ENCODE data around the gene TMED5. TPM values are rescaled to one million over a fixed set of nuclear protein-coding genes. Genes with fewer than 3 reads are reported as not detected.

Gene TMED5
- total and polyA plus RNA-seq, 4 donors = 15.1 to 132 (median 56.4) TPM

GRCh38 chr1:93129507-93130099 is 50.6 kb downstream of the TMED5 start:
- peaks cover 0 to 5% (median 0%) of the 10 kb centered on the region in 5 donors for H3K4me1 ChIP-seq (ENCODE audit: control insufficient read depth in 5 of 5, insufficient read depth in 5 of 5, low read length in 5 of 5)
- H3K27me3 ChIP-seq (ENCODE audit: control insufficient read depth in 3 of 3, insufficient read depth in 3 of 3, low read length in 2 of 3) = no peaks in the 10 kb centered on the region
- no peak overlapping the region for H3K4me3 ChIP-seq
- H3K9me3 ChIP-seq (ENCODE audit: control insufficient read depth in 4 of 4, insufficient read depth in 3 of 4, low read length in 3 of 4) = no peaks in the 10 kb centered on the region
- no peak for ATAC-seq (ENCODE audit: insufficient read depth, low FRiP score)
- no peak overlapping the region for H3K27ac ChIP-seq (ENCODE audit: low read depth in 1 of 2, low read length in 1 of 2)
- H3K9ac ChIP-seq (ENCODE audit: insufficient read depth in 1 of 2, low read length in 2 of 2) = no peak overlapping the region
- DNase-seq = no peak
- TF ChIP-seq, protein P1, sequence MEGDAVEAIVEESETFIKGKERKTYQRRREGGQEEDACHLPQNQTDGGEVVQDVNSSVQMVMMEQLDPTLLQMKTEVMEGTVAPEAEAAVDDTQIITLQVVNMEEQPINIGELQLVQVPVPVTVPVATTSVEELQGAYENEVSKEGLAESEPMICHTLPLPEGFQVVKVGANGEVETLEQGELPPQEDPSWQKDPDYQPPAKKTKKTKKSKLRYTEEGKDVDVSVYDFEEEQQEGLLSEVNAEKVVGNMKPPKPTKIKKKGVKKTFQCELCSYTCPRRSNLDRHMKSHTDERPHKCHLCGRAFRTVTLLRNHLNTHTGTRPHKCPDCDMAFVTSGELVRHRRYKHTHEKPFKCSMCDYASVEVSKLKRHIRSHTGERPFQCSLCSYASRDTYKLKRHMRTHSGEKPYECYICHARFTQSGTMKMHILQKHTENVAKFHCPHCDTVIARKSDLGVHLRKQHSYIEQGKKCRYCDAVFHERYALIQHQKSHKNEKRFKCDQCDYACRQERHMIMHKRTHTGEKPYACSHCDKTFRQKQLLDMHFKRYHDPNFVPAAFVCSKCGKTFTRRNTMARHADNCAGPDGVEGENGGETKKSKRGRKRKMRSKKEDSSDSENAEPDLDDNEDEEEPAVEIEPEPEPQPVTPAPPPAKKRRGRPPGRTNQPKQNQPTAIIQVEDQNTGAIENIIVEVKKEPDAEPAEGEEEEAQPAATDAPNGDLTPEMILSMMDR (IDR thresholded peaks at IDR 0.05; ENCODE audit: control extremely low read depth, extremely low read depth) = no peak
- H3K36me3 ChIP-seq (ENCODE audit: control insufficient read depth in 4 of 4, insufficient read depth in 4 of 4, low read length in 4 of 4) = peaks cover 2 to 21% (median 9%) of the 10 kb centered on the region in 4 donors

DNA sequence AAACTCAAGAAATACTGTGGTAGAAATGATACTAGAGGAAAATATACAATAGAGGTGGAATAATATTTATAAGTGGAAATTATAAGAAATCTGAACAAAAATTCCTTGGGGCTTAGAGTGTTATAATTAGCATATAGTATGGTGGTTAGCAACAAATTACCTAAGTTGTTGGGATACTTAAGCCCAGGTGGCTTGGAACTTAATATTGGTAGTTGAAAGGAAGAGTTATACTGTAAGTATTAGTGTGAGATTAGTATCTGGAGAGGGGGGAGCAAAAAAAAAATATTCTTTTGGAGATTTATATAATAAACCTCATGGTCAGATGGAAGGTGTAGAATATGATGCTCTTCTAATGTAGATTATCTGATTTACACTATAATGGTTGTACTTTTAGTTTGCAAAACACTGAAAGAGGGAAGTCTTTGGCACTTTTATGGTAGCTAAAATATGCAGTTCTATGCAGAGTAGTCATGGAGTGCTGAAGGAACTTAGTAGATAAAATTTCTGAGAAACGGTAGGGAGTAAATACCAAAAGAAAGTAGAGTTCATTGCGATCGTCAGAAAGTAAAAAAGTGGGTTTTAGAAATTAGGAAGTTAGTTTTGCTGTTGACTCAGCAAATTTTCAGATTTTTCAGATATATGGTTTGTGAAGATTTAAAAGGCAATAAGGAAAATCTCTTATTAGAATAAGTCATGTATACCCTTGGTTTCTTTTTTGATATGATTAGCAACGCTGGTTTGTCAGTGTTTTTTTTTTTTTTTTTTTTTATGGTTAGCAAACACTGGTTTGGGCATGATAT is 55.5 kb downstream of the TMED5 start:
- Histone ChIP-seq H3K9ac (ENCODE audit: insufficient read depth in 1 of 2, low read length in 2 of 2) (no peak overlapping the region), H3K4me3 (no peak overlapping the region), H3K36me3 (ENCODE audit: control insufficient read depth in 4 of 4, insufficient read depth in 4 of 4, low read length in 4 of 4) (peaks cover 2 to 15% (median 3%) of the 10 kb centered on the region in 4 donors), H3K4me1 (ENCODE audit: control insufficient read depth in 5 of 5, insufficient read depth in 5 of 5, low read length in 5 of 5) (no peaks in the 10 kb centered on the region), H3K9me3 (ENCODE audit: control insufficient read depth in 4 of 4, insufficient read depth in 3 of 4, low read length in 3 of 4) (no peaks in the 10 kb centered on the region), H3K27me3 (ENCODE audit: control insufficient read depth in 3 of 3, insufficient read depth in 3 of 3, low read length in 2 of 3) (no peaks in the 10 kb centered on the region), H3K27ac (ENCODE audit: low read depth in 1 of 2, low read length in 1 of 2) (no peak overlapping the region)
- DNase-seq (no peak), ATAC-seq (ENCODE audit: insufficient read depth, low FRiP score) (no peak)
- TF ChIP-seq, protein P1 (IDR thresholded peaks at IDR 0.05; ENCODE audit: control extremely low read depth, extremely low read depth) = no peak
- WGBS, 2 donors = 54 to 72% methylated on average over 4 of the region's 4 CpGs

DNA sequence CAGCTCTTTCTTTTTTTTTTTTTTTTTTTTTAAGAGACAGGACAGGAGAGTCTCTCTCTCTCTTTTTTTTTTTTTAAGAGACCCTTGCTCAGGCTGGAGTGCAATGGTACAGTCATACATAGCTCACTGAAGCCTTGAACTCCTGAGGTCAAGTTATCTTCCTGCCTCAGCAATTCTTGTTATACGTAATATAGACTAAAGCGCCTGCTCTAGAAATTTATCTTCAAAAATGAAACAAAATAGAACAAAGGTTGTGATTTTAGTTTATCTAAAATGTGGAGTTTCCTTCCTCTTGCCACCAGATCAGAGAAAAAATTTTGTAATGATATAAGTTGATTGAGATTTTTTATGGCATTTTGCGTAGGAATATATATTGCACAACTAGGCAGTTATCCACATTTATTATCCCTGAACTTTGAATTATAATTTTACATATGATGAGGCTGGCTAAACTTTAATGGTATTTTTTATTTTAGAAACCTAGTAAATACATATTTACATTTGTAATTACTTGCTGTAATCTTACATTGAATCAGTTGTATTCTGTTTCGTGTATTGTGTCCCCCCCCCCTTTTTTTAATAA is 56.9 kb downstream of the TMED5 start:
- H3K9ac ChIP-seq (ENCODE audit: insufficient read depth in 1 of 2, low read length in 2 of 2) = no peak overlapping the region
- H3K36me3 ChIP-seq (ENCODE audit: control insufficient read depth in 4 of 4, insufficient read depth in 4 of 4, low read length in 4 of 4) = peaks cover 0 to 11% (median 1%) of the 10 kb centered on the region in 4 donors
- WGBS, 2 donors = 90 to 92% methylated on average over 4 of the region's 4 CpGs
- no peak overlapping the region for H3K27ac ChIP-seq (ENCODE audit: low read depth in 1 of 2, low read length in 1 of 2)
- H3K27me3 ChIP-seq (ENCODE audit: control insufficient read depth in 3 of 3, insufficient read depth in 3 of 3, low read length in 2 of 3) = no peaks in the 10 kb centered on the region
- H3K4me1 ChIP-seq (ENCODE audit: control insufficient read depth in 5 of 5, insufficient read depth in 5 of 5, low read length in 5 of 5) = no peaks in the 10 kb centered on the region
- H3K9me3 ChIP-seq (ENCODE audit: control insufficient read depth in 4 of 4, insufficient read depth in 3 of 4, low read length in 3 of 4) = no peaks in the 10 kb centered on the region
- no peak for ATAC-seq (ENCODE audit: insufficient read depth, low FRiP score)
- no peak overlapping the region for H3K4me3 ChIP-seq
- TF ChIP-seq, protein P1 (IDR thresholded peaks at IDR 0.05; ENCODE audit: control extremely low read depth, extremely low read depth) = no peak
- no peak for DNase-seq
